PFSK-1 (cell line): Measurements from ENCODE around the gene TNFRSF13B.

ENCODE experiments used
- POLR2AphosphoS5 ChIP-seq: IDR thresholded peaks from 2 replicates; pipeline ENCODE4 v1.6.1; 2012; ENCODE audit warnings: low read depth, mild to moderate bottlenecking, control low read depth, low read length, moderate library complexity
- SIN3A ChIP-seq: IDR thresholded peaks from 2 replicates; pipeline ENCODE4 v1.6.1; 2012; ENCODE audit warnings: mild to moderate bottlenecking, low read length, moderate library complexity, borderline replicate concordance; ENCODE audit not compliant: insufficient read depth
- TAF1 ChIP-seq: IDR thresholded peaks from 2 replicates; pipeline ENCODE4 v1.6.1; 2012; ENCODE audit warnings: low read length, control low read depth, borderline replicate concordance; ENCODE audit not compliant: insufficient read depth
- TF ChIP-seq, protein P1 (sequence below), 2 experiments: IDR thresholded peaks; 2 replicates each; pipeline versions ENCODE4 v1.6.1 to v1.8.0; 2011 to 2012; ENCODE audit warnings: low read depth in 2 of 2, low read length in 2 of 2, control low read depth in 1 of 2, inconsistent platforms in 1 of 2, mild to moderate bottlenecking in 1 of 2, moderate library complexity in 1 of 2; ENCODE audit not compliant: insufficient read depth in 1 of 2

DNA sequence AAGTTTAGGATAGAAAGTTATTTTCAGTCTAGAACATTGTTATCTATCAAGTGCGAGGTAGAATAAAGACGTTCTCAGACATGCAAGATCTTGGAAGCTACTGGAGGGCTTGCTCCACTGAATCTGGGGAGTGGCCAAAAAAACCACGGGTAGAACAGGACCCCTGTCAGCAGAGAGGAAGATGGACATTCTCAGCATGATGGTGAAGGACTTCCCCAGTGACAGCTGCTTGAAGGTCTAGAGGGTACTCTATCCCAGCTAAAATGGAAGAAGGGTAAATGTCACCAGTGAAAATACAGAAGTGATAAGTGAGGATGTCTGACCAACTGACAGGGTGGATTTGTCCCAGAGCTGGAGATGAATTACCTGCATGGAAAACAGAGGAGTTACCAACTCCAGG, 10.1 kb downstream of the TNFRSF13B start:
- no peak for TF ChIP-seq POLR2AphosphoS5
- TF ChIP-seq TAF1, result no peak
- no peak for TF ChIP-seq SIN3A
- TF ChIP-seq, protein P1, sequence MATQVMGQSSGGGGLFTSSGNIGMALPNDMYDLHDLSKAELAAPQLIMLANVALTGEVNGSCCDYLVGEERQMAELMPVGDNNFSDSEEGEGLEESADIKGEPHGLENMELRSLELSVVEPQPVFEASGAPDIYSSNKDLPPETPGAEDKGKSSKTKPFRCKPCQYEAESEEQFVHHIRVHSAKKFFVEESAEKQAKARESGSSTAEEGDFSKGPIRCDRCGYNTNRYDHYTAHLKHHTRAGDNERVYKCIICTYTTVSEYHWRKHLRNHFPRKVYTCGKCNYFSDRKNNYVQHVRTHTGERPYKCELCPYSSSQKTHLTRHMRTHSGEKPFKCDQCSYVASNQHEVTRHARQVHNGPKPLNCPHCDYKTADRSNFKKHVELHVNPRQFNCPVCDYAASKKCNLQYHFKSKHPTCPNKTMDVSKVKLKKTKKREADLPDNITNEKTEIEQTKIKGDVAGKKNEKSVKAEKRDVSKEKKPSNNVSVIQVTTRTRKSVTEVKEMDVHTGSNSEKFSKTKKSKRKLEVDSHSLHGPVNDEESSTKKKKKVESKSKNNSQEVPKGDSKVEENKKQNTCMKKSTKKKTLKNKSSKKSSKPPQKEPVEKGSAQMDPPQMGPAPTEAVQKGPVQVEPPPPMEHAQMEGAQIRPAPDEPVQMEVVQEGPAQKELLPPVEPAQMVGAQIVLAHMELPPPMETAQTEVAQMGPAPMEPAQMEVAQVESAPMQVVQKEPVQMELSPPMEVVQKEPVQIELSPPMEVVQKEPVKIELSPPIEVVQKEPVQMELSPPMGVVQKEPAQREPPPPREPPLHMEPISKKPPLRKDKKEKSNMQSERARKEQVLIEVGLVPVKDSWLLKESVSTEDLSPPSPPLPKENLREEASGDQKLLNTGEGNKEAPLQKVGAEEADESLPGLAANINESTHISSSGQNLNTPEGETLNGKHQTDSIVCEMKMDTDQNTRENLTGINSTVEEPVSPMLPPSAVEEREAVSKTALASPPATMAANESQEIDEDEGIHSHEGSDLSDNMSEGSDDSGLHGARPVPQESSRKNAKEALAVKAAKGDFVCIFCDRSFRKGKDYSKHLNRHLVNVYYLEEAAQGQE (IDR thresholded peaks at IDR 0.05; ENCODE audit: insufficient read depth in 1 of 2, low read depth in 2 of 2, low read length in 2 of 2), result no peak
